KBM-7 (cell line): ENCODE data around the gene C19orf38.

Experiments
- DNase-seq: peaks from one replicate; pipeline ENCODE4 v3.0.0-alpha.2; 2015
- in situ Hi-C: fragments of 300-500 bp; cut with MboI; formaldehyde crosslinking; loops from 2 replicates; pipeline ENCODE4 v1.14.3; 2020; ENCODE audit warnings: low sequenced_read_pairs, low pct_unique_long_range_greater_than_20kb, mixed read lengths

Gene C19orf38

GRCh38 chr19:10848230-10848856 lies at the start of gene C19orf38:
Gene C19orf38, plus strand, starts transcription at chr19:10848415. Its CDS starts 94 bp downstream, at chr19:10848509.
- in situ Hi-C loops = no loop called here
- DNase-seq = peak; percentile 46

- in situ Hi-C loops = no loop called here
- no peak for DNase-seq
Measured at GRCh38 chr19:10800488-10800887, 47.7 kb upstream of the C19orf38 start.

- in situ Hi-C loops = no loop called here
Measured at GRCh38 chr19:10802479-10802878, 45.7 kb upstream of the C19orf38 start.

GRCh38 chr19:10803252-10803651 lies 45.0 kb upstream of the C19orf38 start:
- in situ Hi-C loops = no loop called here
- no peak for DNase-seq

More at GRCh38 chr19:10802479-10802878, 45.7 kb upstream of the C19orf38 start:
- no peak for DNase-seq

GRCh38 chr19:10805065-10805757 lies 43.0 kb upstream of the C19orf38 start:
- in situ Hi-C loops = no loop called here
- DNase-seq = no peak

- in situ Hi-C loops = no loop called here
- DNase-seq = no peak
Measured at GRCh38 chr19:10805758-10806247, 42.4 kb upstream of the C19orf38 start.

- no peak for DNase-seq
- in situ Hi-C loops = no loop called here
Measured at GRCh38 chr19:10808937-10809649, 39.1 kb upstream of the C19orf38 start.

- in situ Hi-C loops = no loop called here
- DNase-seq = peak; percentile 21
Measured at GRCh38 chr19:10809651-10810285, 38.4 kb upstream of the C19orf38 start.

GRCh38 chr19:10811391-10812111 lies 36.7 kb upstream of the C19orf38 start:
- in situ Hi-C loops = no loop called here

GRCh38 chr19:10812196-10812595 lies 36.0 kb upstream of the C19orf38 start:
- in situ Hi-C loops = no loop called here
- no peak for DNase-seq

More at GRCh38 chr19:10811391-10812111, 36.7 kb upstream of the C19orf38 start:
- no peak for DNase-seq

- DNase-seq = peak; percentile 78
- in situ Hi-C loops = no loop called here
Measured at GRCh38 chr19:10812902-10813404, 35.3 kb upstream of the C19orf38 start.

GRCh38 chr19:10815007-10815536 lies 33.1 kb upstream of the C19orf38 start:
- in situ Hi-C loops = no loop called here
- no peak for DNase-seq

GRCh38 chr19:10815969-10816644 lies 32.1 kb upstream of the C19orf38 start:
- DNase-seq = no peak
- in situ Hi-C loops = no loop called here

- DNase-seq = no peak
- in situ Hi-C loops = no loop called here
Measured at GRCh38 chr19:10816691-10817090, 31.5 kb upstream of the C19orf38 start.

GRCh38 chr19:10817291-10818038 lies 30.8 kb upstream of the C19orf38 start:
- no peak for DNase-seq
- in situ Hi-C loops = no loop called here

- DNase-seq = no peak
- in situ Hi-C loops = no loop called here
Measured at GRCh38 chr19:10818301-10819123, 29.7 kb upstream of the C19orf38 start.
